Ascending aorta (tissue), 2 donors: Measurements from ENCODE around the gene MESD. TPM values are rescaled to one million over a fixed set of nuclear protein-coding genes. Genes with fewer than 3 reads are reported as not detected.
A peak's percentile ranks its signal among the peaks of the same experiment; 100 is the strongest.

ENCODE experiments used
- DNase-seq, 2 donors: peaks; one replicate each; pipeline ENCODE4 v3.0.0-alpha.2; 2019; ENCODE audit warnings: low spot score in 2 of 2
- H3K27ac ChIP-seq, 2 donors: fragments of 200-600 bp; sonication (generic); one replicate each; pipeline ENCODE4 v1.5.1; 2016 to 2017; ENCODE audit warnings: mild to moderate bottlenecking in 1 of 2
- H3K27me3 ChIP-seq: fragments of 200-600 bp; sonication (generic); one replicate; pipeline ENCODE4 v1.5.1; 2017
- H3K36me3 ChIP-seq, 2 donors: fragments of 200-600 bp; sonication (generic); one replicate each; pipeline ENCODE4 v1.5.1; 2016
- H3K4me1 ChIP-seq, 2 donors: fragments of 200-600 bp; sonication (generic); one replicate each; pipeline ENCODE4 v1.5.1; 2016 to 2017; ENCODE audit warnings: mild to moderate bottlenecking in 1 of 2
- H3K4me3 ChIP-seq, 2 donors: fragments of 200-600 bp; sonication (generic); one replicate each; pipeline ENCODE4 v1.5.1; 2016 to 2017; ENCODE audit warnings: mild to moderate bottlenecking in 1 of 2
- H3K9me3 ChIP-seq, 2 donors: fragments of 200-600 bp; sonication (generic); one replicate each; pipeline ENCODE4 v1.5.1; 2016
- intact Hi-C: fragments of 100-400 bp; cut with DNase I; formaldehyde crosslinking; loops from one replicate; pipeline ENCODE4 v1.15.1; 2023
- total RNA-seq: library from RNA; depleted of rRNA; stranded (reverse); fragments of >200 nt; gene quantifications from one replicate; pipeline ENCODE4 v1.1.0, GENCODE V29; 2016
- TF ChIP-seq, protein P1 (sequence below), 3 experiments: fragments of 200-600 bp in 2 of 3; fragments of 450-650 bp in 1 of 3; sonication (generic) in 2 of 3; IDR thresholded peaks; one replicate each; pipeline ENCODE4 v1.5.1; 2016 to 2019; ENCODE audit warnings: antibody characterized with exemption in 3 of 3, mild to moderate bottlenecking in 1 of 3, moderate library complexity in 1 of 3

Gene MESD
- total RNA-seq, 1 donor from 2014 or later: 6.4 TPM

DNA sequence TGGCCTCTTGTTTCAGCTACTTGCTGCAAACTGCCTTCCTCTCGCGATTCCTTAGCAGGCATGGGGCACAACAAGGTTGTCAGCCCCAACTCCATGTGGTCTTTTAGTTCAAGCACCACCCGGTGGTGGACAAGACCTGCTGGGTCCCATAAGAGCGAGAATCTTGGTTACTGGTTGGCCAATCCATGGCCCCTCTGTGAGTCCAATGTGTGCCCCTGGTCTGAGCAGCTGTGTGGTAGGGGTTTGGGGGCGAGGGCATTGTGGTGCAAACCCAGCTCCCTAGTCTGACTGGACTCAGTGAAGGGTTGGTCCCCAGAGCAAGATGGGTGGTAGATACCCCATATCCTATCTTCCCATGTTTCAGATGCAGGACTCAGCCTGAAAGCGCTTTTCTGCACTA lies 48.8 kb downstream of the MESD start:
- intact Hi-C loops: no loop called here
- no peak overlapping the region for H3K27ac ChIP-seq
- DNase-seq: peak in 1 of 2 donors; percentile 31

DNA sequence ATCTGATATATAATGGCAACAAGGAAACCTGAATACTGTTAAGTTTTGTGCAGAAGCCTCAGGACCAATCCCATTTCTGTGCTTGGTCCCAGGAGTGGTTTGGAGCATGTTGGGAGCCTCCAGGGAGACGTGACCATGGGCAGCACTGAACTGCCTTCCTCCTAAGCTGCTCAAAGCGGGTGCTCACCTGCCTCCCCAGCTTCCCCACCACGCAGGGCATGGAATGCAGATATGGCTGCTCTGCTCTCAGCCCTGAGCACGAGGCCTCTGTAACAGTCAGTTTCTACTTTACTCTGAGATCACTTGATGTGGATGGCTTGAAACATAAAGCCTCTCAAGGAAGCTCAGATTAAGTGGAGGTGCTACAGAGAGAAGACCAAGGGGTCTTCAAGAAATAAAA lies 49.3 kb downstream of the MESD start:
- Histone ChIP-seq H3K9me3 (no peaks in the 10 kb centered on the region), H3K4me3 (no peak overlapping the region), H3K36me3 (peaks cover 0 to 51% of the 10 kb centered on the region in 2 donors), H3K27me3 (no peaks in the 10 kb centered on the region), H3K27ac (no peak overlapping the region), H3K4me1 (no peaks in the 10 kb centered on the region)
- no peak for DNase-seq
- intact Hi-C loops: no loop called here
- TF ChIP-seq, protein P1, sequence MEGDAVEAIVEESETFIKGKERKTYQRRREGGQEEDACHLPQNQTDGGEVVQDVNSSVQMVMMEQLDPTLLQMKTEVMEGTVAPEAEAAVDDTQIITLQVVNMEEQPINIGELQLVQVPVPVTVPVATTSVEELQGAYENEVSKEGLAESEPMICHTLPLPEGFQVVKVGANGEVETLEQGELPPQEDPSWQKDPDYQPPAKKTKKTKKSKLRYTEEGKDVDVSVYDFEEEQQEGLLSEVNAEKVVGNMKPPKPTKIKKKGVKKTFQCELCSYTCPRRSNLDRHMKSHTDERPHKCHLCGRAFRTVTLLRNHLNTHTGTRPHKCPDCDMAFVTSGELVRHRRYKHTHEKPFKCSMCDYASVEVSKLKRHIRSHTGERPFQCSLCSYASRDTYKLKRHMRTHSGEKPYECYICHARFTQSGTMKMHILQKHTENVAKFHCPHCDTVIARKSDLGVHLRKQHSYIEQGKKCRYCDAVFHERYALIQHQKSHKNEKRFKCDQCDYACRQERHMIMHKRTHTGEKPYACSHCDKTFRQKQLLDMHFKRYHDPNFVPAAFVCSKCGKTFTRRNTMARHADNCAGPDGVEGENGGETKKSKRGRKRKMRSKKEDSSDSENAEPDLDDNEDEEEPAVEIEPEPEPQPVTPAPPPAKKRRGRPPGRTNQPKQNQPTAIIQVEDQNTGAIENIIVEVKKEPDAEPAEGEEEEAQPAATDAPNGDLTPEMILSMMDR (IDR thresholded peaks at IDR 0.05): no peak

More for the DNA sequence above, 48.8 kb downstream of the MESD start:
- H3K4me1 ChIP-seq: no peaks in the 10 kb centered on the region
- TF ChIP-seq, protein P1 (IDR thresholded peaks at IDR 0.05): no peak
- H3K27me3 ChIP-seq: no peaks in the 10 kb centered on the region
- H3K36me3 ChIP-seq: peaks cover 0 to 56% of the 10 kb centered on the region in 2 donors
- no peak overlapping the region for H3K4me3 ChIP-seq
- no peaks in the 10 kb centered on the region for H3K9me3 ChIP-seq

DNA sequence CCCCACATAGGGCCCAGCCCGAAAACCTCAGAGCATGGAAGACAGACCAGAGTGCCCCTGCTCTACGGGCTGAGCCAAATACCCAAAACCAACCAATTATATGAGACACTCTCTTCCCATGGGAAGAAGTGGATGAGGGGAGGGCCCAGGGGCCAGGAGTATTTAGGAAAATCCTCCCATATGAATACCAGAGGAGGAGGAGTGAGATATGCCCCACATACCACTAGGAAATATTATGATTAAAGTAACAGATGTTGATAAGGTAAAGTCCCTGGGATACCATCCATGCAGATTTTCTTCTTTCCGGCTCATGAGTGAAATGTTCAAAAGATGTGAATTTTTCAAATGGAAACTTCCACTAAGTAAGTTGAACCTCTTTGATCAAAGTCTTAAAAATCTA lies 50.4 kb downstream of the MESD start:
- DNase-seq: no peak
- Histone ChIP-seq H3K4me3 (no peak overlapping the region), H3K4me1 (no peaks in the 10 kb centered on the region), H3K27ac (no peak overlapping the region), H3K9me3 (no peaks in the 10 kb centered on the region), H3K27me3 (no peaks in the 10 kb centered on the region), H3K36me3 (peaks cover 0 to 44% of the 10 kb centered on the region in 2 donors)
- TF ChIP-seq, protein P1 (IDR thresholded peaks at IDR 0.05): no peak
- intact Hi-C loops: no loop called here

DNA sequence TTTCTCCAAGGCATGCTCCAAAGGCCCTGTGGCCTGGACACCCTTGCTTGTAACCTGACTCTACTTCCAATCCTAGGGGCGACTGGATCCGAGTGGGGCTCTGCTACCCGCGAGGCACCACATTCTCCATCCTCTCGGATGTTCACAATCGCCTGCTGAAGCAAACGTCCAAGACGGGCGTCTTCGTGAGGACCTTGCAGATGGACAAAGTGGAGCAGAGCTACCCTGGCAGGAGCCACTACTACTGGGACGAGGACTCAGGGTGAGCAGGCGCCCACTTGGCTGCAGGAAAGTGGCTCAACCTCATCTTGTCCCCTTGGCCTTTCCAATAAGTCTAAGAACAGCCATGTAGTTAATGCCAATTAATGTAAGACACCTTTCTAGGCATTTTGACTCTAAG lies 51.9 kb downstream of the MESD start:
- Histone ChIP-seq H3K27ac (no peak overlapping the region), H3K36me3 (peaks cover 0 to 31% of the 10 kb centered on the region in 2 donors), H3K4me1 (peaks cover 0 to 9% of the 10 kb centered on the region in 2 donors), H3K27me3 (no peaks in the 10 kb centered on the region), H3K4me3 (no peak overlapping the region), H3K9me3 (no peaks in the 10 kb centered on the region)
- TF ChIP-seq, protein P1 (IDR thresholded peaks at IDR 0.05): no peak
- no peak for DNase-seq
- intact Hi-C loops: no loop called here

DNA sequence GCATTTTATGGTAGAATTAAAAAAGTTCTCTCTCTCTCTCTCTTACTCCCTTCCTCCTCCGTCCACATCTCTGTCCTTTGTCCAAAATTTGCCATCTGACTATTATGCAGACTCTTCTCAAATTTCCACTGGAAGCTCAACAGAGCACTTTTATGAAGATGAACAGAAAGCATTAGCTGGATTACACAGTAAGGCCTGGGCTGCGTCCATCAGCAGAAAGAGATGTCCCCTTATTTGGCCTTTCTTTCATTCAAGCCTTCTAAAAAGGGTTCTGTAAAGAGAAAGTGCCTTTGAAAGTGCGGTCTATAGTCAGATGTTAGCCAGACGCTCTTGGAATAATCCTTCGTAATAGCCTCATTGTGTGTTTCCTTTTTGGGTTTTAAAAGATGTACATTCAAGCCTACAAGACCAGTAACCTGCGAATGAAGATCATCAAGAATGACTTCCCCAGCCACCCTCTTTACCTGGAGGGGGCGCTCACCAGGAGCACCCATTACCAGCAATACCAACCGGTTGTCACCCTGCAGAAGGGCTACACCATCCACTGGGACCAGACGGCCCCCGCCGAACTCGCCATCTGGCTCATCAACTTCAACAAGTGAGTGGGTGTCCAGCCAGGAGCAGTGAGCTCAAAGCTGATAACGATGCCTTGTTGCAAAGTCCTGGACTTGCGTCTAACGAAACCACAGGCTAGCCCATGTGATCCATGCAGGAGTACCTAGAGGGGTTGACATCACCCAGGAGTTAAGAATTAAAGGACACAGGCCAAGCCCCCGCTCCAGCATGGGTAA lies 53.1 kb downstream of the MESD start:
- Histone ChIP-seq H3K4me1 (peaks cover 0 to 16% of the 10 kb centered on the region in 2 donors), H3K36me3 (peaks cover 0 to 19% of the 10 kb centered on the region in 2 donors), H3K4me3 (no peak overlapping the region), H3K27me3 (no peaks in the 10 kb centered on the region), H3K9me3 (no peaks in the 10 kb centered on the region), H3K27ac (no peak overlapping the region)
- intact Hi-C loops: no loop called here
- DNase-seq: no peak
- TF ChIP-seq, protein P1 (IDR thresholded peaks at IDR 0.05): no peak
